ENCODE data around the gene SKI. TPM values are rescaled to one million over a fixed set of nuclear protein-coding genes. Genes with fewer than 3 reads are reported as not detected.

The SKI gene
- total RNA-seq, 3 donors from 2014 or later = 22.1 to 33.8 (median 26.7) TPM

DNA sequence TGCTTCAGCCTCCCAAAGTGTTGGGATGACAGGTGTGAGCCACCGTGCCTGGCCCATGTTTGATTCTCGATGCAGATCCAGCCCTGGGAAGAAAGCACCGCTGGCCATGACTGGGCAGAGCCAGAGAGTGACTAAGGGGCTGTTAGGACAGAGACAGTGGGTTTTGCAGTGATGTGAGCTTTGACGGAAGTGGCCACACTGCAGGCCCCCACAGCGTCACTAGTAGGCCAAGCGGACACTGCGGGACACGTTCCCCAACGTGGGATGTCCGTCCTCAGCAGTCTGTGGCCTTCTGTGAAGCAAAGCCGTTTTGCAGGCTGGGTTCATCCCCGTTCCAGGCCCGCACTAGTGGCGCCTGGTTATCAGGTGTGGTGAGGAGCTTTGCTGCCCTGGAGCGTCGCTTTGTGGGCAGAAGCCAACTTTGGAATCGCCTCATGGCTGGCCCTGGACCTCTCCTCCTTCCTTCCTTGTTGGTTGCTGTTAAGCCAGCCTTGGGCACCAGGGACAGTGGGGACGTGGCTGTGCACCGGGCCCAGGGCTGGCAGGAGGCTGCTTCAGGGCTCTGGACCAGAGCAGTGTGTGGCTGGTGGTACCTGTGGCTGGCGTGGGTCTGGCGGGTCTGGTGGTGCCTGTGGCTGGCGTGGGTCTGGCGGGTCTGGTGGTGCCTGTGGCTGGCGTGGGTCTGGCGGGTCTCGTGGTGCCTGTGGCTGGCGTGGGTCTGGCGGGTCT, 41.2 kb downstream of the SKI start:
- no peaks in the 10 kb centered on the region for H3K27me3 ChIP-seq
- H3K4me3 ChIP-seq = no peak overlapping the region
- TF ChIP-seq POLR2A (IDR thresholded peaks at IDR 0.05) (no peak), POLR2AphosphoS5 (IDR thresholded peaks at IDR 0.05) (no peak)
- TF ChIP-seq, protein P1, sequence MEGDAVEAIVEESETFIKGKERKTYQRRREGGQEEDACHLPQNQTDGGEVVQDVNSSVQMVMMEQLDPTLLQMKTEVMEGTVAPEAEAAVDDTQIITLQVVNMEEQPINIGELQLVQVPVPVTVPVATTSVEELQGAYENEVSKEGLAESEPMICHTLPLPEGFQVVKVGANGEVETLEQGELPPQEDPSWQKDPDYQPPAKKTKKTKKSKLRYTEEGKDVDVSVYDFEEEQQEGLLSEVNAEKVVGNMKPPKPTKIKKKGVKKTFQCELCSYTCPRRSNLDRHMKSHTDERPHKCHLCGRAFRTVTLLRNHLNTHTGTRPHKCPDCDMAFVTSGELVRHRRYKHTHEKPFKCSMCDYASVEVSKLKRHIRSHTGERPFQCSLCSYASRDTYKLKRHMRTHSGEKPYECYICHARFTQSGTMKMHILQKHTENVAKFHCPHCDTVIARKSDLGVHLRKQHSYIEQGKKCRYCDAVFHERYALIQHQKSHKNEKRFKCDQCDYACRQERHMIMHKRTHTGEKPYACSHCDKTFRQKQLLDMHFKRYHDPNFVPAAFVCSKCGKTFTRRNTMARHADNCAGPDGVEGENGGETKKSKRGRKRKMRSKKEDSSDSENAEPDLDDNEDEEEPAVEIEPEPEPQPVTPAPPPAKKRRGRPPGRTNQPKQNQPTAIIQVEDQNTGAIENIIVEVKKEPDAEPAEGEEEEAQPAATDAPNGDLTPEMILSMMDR (IDR thresholded peaks at IDR 0.05) = no peak
- H3K9me3 ChIP-seq = no peaks in the 10 kb centered on the region
- peak overlapping the region in 1 of 2 donors; percentile 38 for H3K27ac ChIP-seq
- intact Hi-C loops (cut with DNase I; ENCODE audit: low total_unique reads) = no loop called here
- DNase-seq (ENCODE audit: low spot score in 2 of 2) = no peak
- H3K36me3 ChIP-seq = no peaks in the 10 kb centered on the region
- H3K4me1 ChIP-seq = peaks cover 26 to 30% of the 10 kb centered on the region in 2 donors

DNA sequence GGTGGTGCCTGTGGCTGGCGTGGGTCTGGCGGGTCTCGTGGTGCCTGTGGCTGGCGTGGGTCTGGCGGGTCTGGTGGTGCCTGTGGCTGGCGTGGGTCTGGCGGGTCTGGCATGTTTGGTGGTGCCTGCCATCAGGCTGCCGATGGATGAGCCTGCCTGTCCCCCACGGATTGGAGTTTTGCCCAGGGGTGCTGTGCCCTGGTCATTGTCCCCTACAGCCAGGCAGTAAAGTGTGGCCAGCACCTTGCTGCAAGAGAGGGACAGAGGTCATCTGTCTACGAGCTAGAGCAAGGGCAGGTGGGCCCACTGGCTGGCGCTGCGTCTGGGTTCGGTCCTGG, 41.8 kb downstream of the SKI start:
- TF ChIP-seq, protein P1 (IDR thresholded peaks at IDR 0.05) = no peak
- TF ChIP-seq POLR2A (IDR thresholded peaks at IDR 0.05) (no peak), POLR2AphosphoS5 (IDR thresholded peaks at IDR 0.05) (no peak)
- no peaks in the 10 kb centered on the region for H3K9me3 ChIP-seq
- no peak for DNase-seq (ENCODE audit: low spot score in 2 of 2)
- H3K4me1 ChIP-seq = peaks cover 28 to 35% of the 10 kb centered on the region in 2 donors
- H3K36me3 ChIP-seq = no peaks in the 10 kb centered on the region
- intact Hi-C loops (cut with DNase I; ENCODE audit: low total_unique reads) = no loop called here
- H3K4me3 ChIP-seq = peak overlapping the region in 1 of 3 donors; percentile 46
- no peaks in the 10 kb centered on the region for H3K27me3 ChIP-seq
- peak overlapping the region in 1 of 2 donors; percentile 77 for H3K27ac ChIP-seq

DNA sequence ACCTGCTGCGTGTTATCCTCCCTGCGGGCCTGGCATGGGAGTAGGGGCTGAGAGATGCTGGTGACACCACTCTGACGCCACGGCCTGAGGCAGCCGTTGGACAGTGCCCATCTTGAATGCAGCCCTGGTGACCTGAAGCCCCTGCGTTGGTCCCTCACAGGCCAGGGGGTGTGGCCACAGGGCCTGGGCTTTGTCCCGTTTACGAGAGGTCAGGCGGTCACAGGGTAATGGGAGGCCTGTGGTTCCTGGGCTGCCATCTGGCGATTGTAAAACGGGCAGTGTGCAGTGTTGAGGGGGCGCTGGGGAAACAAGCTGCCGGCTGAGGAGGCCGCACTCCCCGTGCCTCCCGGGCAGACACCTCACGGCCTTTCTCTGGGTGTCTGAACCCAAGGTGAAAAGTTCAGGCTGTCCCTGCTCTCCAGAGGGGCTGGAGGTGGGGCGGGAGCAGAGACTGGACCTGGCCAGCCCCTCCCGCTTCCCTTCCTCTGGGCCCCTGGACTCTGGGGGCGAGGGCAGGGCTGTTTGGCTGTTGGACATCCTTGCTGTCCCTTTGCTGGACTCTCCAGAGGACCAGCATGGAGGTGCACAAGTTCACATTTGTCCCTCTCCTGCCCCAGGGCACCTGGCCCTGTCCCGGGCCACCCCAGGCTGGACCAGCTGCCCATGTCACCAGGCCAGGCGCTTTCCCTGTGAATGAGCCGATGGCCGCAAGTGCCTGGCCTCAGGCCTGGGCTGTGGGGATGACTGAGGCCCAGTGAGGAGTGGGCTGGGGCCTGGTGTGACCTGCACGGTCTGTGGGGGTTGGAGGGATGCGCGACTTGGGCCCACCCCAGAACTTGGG, 42.4 kb downstream of the SKI start:
- no peak for DNase-seq (ENCODE audit: low spot score in 2 of 2)
- peak overlapping the region in 1 of 3 donors; percentile 46 for H3K4me3 ChIP-seq
- no peaks in the 10 kb centered on the region for H3K27me3 ChIP-seq
- H3K9me3 ChIP-seq = no peaks in the 10 kb centered on the region
- intact Hi-C loops (cut with DNase I; ENCODE audit: low total_unique reads) = no loop called here
- TF ChIP-seq, protein P1 (IDR thresholded peaks at IDR 0.05) = no peak
- TF ChIP-seq POLR2A (IDR thresholded peaks at IDR 0.05) (no peak), POLR2AphosphoS5 (IDR thresholded peaks at IDR 0.05) (no peak)
- peak overlapping the region; percentile 29 to 77 for H3K27ac ChIP-seq
- H3K4me1 ChIP-seq = peaks cover 34 to 41% of the 10 kb centered on the region in 2 donors
- no peaks in the 10 kb centered on the region for H3K36me3 ChIP-seq

DNA sequence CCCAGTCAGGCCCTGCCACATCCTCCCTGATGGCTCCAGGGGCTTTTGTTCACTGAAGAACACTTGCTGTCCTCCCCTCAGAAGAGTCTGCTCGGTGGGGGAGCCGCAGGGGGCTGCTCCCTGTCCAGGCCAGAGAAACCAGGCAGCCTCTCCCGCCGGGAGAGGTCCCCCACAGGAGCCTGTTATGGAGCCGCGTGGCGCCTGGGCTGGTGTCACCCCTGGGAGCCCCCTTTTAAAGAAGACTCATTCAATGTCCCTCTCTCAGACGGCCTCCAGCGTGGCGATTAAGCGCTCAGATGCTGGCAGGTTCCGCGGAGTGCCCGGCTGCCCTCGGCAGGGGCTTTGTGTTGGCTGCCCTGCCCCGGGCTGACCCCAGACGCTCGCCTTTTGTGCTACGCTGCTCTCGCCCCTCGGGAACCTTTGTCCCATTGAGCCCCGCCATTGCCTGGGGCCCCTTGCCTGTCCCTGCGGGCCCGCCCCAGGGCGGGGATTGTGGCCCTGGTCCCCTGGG, 43.1 kb downstream of the SKI start:
- no peaks in the 10 kb centered on the region for H3K36me3 ChIP-seq
- peak overlapping the region in 1 of 2 donors; percentile 77 for H3K27ac ChIP-seq
- intact Hi-C loops (cut with DNase I; ENCODE audit: low total_unique reads) = no loop called here
- H3K4me3 ChIP-seq = no peak overlapping the region
- peaks cover 39 to 48% of the 10 kb centered on the region in 2 donors for H3K4me1 ChIP-seq
- no peaks in the 10 kb centered on the region for H3K27me3 ChIP-seq
- no peaks in the 10 kb centered on the region for H3K9me3 ChIP-seq
- no peak for DNase-seq (ENCODE audit: low spot score in 2 of 2)
- TF ChIP-seq, protein P1 (IDR thresholded peaks at IDR 0.05) = no peak
- TF ChIP-seq POLR2A (IDR thresholded peaks at IDR 0.05) = no peak
- no peak for TF ChIP-seq POLR2AphosphoS5 (IDR thresholded peaks at IDR 0.05)

Data from breast epithelium (tissue), 4 donors.